Activated CD8-positive, alpha-beta memory T cell treated with anti-CD3 and anti-CD28 coated beads for 36 hours (primary cell): ENCODE data around the gene ACTG1. TPM values are rescaled to one million over a fixed set of nuclear protein-coding genes. Genes with fewer than 3 reads are reported as not detected.

ENCODE experiments used
- CTCF ChIA-PET: fragments of 350-600 bp; sonication (Branson Sonifier 250); formaldehyde crosslinking; loops from one replicate; lab custom pipeline; 2021; ENCODE audit warnings: antibody characterized with exemption; lab: Charles Lee
- POLR2A ChIA-PET: fragments of 350-600 bp; sonication (Branson Sonifier 250); formaldehyde crosslinking; loops from one replicate; lab custom pipeline; 2021; ENCODE audit warnings: antibody characterized with exemption; lab: Charles Lee
- total RNA-seq, 2 experiments: library from RNA; stranded (reverse); gene quantifications; one replicate each; pipeline ENCODE4 v1.2.3, GENCODE V29; 2021

ACTG1 gene
- total RNA-seq, 2 experiments from 2014 or later: 4,757 to 4,840 TPM

GRCh38 chr17:81479175-81480071, 33.2 kb downstream of the ACTG1 start:
- CTCF ChIA-PET: interaction anchor here (0.6 kb wide), 1 partner anchor 82 kb away, joined by 4 read pairs; no protein-coding TSS in a partner anchor
- POLR2A ChIA-PET: no interaction called here

- POLR2A ChIA-PET: no interaction called here
- CTCF ChIA-PET: interaction anchor here (0.8 kb wide), 1 partner anchor 12 kb away, joined by 3 read pairs; no protein-coding TSS in a partner anchor
These were observed 34.5 kb downstream of the ACTG1 start for GRCh38 chr17:81478119-81478518.

- POLR2A ChIA-PET: no interaction called here
- CTCF ChIA-PET: interaction anchor here (0.6 kb wide), 1 partner anchor 77 kb away, joined by 4 read pairs; no protein-coding TSS in a partner anchor
These were observed 35.4 kb downstream of the ACTG1 start for GRCh38 chr17:81477173-81477572.

- ChIA-PET CTCF (interaction anchor here (0.6 kb wide), 1 partner anchor 78 kb away, joined by 4 read pairs; no protein-coding TSS in a partner anchor), POLR2A (no interaction called here)
These were observed 36.0 kb downstream of the ACTG1 start for GRCh38 chr17:81476635-81477034.

- POLR2A ChIA-PET: no interaction called here
- CTCF ChIA-PET: no interaction called here
These were observed 36.5 kb downstream of the ACTG1 start for GRCh38 chr17:81476097-81476496.

GRCh38 chr17:81474958-81475357, 37.6 kb downstream of the ACTG1 start:
- ChIA-PET POLR2A (no interaction called here), CTCF (interaction anchor here (1.4 kb wide), 1 partner anchor 10 kb away, joined by 6 read pairs; no protein-coding TSS in a partner anchor)

- ChIA-PET CTCF (no interaction called here), POLR2A (no interaction called here)
These were observed 39.6 kb downstream of the ACTG1 start for GRCh38 chr17:81473019-81473418.

GRCh38 chr17:81471818-81472456, 40.7 kb downstream of the ACTG1 start:
- ChIA-PET POLR2A (no interaction called here), CTCF (no interaction called here)

- ChIA-PET CTCF (no interaction called here), POLR2A (no interaction called here)
These were observed 41.4 kb downstream of the ACTG1 start for GRCh38 chr17:81470944-81471817.

- ChIA-PET CTCF (no interaction called here), POLR2A (no interaction called here)
These were observed 42.2 kb downstream of the ACTG1 start for GRCh38 chr17:81470270-81470943.

GRCh38 chr17:81469266-81469665, 43.3 kb downstream of the ACTG1 start:
- ChIA-PET CTCF (no interaction called here), POLR2A (no interaction called here)

GRCh38 chr17:81468770-81469121, 43.9 kb downstream of the ACTG1 start:
- ChIA-PET CTCF (no interaction called here), POLR2A (no interaction called here)

- ChIA-PET CTCF (no interaction called here), POLR2A (no interaction called here)
These were observed 44.4 kb downstream of the ACTG1 start for GRCh38 chr17:81468111-81468769.

GRCh38 chr17:81466564-81467472, 45.8 kb downstream of the ACTG1 start:
- POLR2A ChIA-PET: no interaction called here

GRCh38 chr17:81465910-81466309, 46.7 kb downstream of the ACTG1 start:
- ChIA-PET POLR2A (no interaction called here), CTCF (no interaction called here)

More at GRCh38 chr17:81466564-81467472, 45.8 kb downstream of the ACTG1 start:
- CTCF ChIA-PET: no interaction called here

- CTCF ChIA-PET: no interaction called here
- POLR2A ChIA-PET: no interaction called here
These were observed 48.0 kb downstream of the ACTG1 start for GRCh38 chr17:81464586-81464985.

GRCh38 chr17:81463506-81463905, 49.1 kb downstream of the ACTG1 start:
- POLR2A ChIA-PET: no interaction called here
- CTCF ChIA-PET: no interaction called here
